CD4-positive, alpha-beta T cell treated with Interleukin-4 for 1 hour (primary cell): Measurements from ENCODE around the gene ACAA1.
A peak's percentile ranks its signal among the peaks of the same experiment; 100 is the strongest.

ENCODE experiments used
- DNase-seq, 2 donors: peaks; one replicate each; pipeline ENCODE4 v3.0.0-alpha.2; 2020 to 2022

Gene ACAA1

GRCh38 chr3:38133557-38134405 is 3.1 kb downstream of the ACAA1 start:
- DNase-seq, result no peak

GRCh38 chr3:38133209-38133556 is 3.7 kb downstream of the ACAA1 start:
- DNase-seq, result no peak

DNA sequence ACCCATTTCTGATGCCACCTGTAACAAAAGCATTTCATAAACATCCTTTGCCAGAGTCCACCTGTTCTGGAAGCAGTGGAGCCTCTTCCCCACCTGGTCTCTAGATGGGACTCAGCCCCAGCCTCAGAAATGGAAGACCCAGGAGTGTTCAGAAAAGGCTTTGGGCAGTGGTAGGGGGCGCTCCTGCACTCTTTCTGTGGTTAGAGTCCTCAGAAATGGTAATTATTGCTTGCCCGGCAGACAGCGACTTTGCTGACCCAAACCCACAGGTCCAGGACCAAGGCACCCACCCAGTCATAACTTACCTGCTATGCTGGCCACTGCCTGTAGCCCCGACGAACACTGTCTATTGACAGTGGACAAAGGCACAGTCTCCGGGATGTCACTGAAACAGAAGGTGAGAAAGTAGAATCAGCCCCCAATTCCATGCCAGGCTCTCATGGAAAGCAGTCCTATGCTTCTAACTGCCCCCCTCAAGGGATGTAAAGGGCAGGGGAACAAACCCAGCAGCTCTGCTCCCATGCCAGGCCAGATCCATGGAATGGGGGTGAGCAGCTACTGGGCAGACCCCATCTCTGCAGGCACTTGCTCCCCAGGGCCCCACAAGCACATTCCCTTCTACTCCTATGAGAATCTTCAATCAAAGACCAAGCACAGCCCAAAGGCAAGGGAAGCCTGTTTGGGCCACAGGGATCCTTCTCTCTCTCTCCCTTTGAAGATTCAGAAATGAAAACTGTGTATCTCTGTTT is 5.1 kb downstream of the ACAA1 start:
- peak; percentile 28 to 33 for DNase-seq

DNA sequence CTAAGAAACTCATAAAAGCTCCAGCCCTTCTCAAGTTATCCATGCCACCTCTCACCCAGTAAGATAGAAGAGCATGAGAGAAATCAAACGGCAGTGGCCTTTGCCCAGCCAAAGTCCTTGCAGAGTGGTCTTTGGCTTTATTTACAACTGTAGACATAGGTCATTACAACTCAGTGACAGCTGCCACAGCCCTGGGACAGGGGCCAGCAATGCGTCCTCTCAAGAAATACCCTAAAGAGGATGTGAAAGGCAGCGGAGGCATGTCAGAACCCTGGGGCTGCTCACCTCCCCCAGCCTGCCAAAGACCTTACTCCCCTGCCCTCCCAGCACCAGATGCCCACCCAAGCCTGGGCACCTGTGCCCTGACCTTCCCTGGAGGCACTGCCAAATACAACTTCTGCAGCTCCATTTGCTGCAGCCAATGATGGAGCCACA is 6.3 kb downstream of the ACAA1 start:
- DNase-seq, result no peak

- no peak for DNase-seq
Measured at GRCh38 chr3:38129058-38129457, 7.9 kb downstream of the ACAA1 start.

- DNase-seq, result no peak
Measured at GRCh38 chr3:38128303-38128655, 8.6 kb downstream of the ACAA1 start.

DNA sequence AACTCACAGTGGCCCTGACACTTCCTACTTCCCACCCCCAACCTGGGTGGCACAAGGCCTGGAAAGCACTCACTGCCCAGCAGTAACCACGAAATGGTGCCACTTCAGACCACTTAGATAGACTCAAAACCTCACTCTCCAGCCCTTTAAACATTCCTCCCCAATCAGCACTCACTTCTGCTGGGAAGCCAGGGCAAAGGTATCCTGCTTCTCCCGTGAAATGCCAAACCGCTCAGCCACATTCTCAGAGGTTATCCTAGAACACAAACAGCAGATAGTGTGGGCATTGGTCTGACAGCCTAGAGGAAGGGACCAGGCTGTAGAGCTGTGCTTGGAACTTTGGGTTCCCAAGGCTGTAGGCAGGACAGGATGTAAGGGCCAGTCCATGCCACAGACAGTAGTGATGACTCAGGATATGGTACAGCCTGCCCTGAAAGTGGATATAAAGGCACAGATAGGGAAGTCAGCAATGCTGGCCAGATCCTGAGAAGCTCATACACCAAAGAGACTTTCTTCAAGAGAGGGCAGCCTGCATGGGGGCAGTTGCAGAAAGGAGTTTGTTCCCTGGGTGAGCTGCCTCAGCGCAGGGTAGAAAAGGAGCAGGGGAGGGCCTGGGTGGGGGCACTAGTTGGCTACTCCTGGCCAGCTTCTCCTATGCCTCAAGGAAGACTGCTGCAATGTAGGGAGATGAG is 9.2 kb downstream of the ACAA1 start:
- DNase-seq, result no peak

DNA sequence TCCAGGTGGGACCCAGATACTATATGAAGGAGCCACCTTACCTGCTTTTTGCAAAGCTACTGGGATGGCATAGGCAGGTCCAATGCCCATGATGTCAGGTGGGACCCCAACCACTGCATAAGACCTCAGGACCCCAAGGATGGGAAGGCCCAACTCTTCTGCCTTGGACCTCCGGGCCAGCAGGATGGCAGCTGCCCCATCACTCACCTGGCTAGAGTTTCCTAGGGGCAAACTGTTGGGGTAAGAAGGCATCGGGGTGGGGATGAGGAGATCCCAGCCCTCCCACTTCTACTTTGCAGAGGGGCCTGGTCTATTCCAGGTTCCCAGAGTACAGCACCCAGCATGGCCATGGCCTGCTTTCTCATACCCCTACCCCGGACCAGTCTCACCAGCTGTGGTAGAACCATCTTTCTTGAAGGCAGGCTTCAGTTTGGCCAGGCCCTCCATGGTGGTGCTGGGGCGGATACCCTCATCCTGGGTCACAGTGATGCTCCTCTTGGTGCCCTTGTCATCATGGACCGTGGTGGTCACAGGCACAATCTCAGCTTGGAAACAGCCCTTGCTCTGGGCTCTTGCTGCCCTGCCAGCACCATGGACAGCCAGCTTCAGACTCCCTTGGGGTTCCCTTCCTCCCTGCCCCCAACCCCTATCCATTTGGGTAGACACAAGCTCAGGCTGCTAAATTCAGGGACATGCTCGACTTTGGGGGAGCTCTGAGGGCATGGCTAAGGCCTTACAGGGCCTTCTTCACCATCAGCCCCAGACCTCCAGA is 10.6 kb downstream of the ACAA1 start:
- DNase-seq, result no peak

GRCh38 chr3:38125305-38126120 is 11.4 kb downstream of the ACAA1 start:
- no peak for DNase-seq

DNA sequence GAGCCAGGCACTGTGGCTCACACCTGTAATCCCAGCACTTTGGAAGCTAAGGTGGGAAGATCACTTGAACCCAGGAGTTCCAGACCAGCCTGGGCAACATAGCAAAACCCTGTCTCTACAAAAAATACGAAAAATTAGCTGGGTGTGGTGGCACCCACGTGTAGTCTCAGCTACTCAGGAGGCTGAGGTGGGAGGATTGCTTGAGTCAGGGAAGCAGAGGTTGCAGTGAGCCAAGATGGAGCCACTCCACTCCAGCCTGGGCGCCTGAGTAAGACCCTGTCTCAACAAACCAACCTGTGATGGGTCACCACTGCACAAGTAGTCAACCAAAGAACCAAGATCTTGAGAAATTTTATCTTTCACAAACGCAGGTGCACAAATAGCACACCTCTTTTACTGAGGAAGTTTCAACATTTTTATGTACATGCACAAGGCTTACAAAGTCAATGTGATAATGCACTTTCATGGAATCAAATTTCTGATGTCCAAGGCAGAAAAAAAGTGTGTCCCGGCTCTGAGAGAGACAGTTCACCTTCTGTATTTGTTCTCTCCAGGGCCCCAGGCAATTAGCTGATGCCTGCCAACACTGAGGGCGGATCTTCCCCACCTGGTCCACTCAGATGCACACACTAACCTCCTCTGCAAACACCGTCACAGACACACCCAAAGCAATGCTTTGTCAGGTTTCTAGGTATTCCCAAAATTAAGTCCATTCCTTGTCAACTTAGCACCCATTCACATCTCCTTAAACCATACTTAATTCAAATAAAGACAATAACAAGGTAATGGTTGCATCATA is 12.4 kb downstream of the ACAA1 start:
- no peak for DNase-seq

DNA sequence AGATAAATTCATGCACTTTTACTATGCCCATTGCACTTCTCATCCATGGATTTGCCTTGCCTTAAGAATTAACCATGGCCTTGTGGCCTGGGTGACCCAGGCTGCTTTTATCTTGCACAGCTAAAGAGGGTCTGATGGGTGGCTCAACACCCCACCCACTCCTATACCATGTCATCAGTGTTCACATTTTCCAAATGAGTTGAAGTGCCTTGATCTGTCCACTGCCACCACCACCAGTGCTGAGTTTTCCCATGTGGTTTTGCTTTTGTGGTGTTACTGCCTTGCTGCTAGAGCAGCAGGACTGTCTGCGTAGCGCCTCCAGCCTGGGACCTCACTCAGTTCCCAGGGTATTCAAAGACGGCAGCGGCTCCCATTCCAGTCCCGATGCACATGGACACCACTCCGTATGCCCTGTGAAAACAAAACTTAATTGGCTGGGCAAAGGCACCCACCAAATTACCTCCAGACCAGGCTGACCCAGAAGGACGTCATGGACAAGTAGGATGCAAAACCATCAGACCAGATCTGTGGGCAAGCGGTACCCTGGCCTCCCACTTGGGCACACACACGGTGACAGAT is 14.1 kb downstream of the ACAA1 start:
- DNase-seq, result no peak

DNA sequence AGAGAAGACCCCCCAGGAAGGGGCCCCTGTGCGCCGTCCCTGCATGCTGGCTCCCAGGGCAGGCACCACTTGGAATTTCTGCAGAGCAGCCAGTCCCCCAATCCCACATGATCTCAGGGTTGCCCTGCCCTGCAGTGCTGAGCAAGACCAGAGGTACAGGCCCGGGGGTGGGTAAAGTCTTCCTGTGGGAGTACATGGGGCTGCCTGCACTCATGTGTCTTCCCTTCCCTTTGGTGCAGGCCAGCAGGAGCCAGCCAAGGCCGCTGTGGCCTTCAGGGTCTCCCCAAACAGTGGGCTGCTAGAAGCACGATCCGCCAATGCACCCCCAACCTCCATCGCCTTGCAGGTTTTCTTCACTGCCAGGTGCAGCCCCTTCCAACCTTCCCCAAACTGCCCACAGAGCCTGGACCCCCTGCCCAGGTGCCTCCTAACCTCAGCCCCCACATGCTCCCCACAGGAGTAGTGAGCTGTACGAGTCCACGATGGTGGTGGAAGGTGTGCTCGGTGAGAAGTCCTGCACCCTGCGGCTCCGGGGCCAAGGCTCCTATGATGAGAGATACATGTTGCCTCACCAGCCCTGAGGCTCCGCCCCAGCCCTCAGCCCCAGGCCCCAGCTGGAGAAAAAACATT is 15.0 kb downstream of the ACAA1 start:
- DNase-seq, result no peak

GRCh38 chr3:38121451-38121831 is 15.5 kb downstream of the ACAA1 start:
- no peak for DNase-seq

- DNase-seq, result no peak
Measured at GRCh38 chr3:38120693-38121450, 16.1 kb downstream of the ACAA1 start.

- no peak for DNase-seq
Measured at GRCh38 chr3:38119821-38120692, 16.9 kb downstream of the ACAA1 start.

DNA sequence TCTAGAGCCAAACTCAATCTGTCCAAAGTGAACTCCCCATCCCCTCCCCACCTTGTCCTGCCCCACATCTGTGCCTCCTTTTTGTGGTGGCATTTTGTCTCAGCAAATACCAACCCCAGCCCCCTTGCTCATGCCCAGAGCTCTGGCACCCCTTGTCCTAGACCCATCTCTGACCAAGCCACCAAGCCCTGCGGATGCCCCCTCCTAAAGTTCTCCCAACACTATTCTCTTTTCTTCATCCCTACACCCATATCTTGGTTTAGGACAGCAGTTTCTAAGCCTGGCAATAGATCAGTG is 17.7 kb downstream of the ACAA1 start:
- DNase-seq, result no peak

- no peak for DNase-seq
Measured at GRCh38 chr3:38118421-38119247, 18.3 kb downstream of the ACAA1 start.
